SHP77 (cell line): ENCODE data around the gene RAMACL.

ENCODE experiments used
- DNase-seq, 2 experiments: peaks; one replicate each; lab custom pipeline; 2025; lab: John Stamatoyannopoulos, UW

RAMACL gene

DNA sequence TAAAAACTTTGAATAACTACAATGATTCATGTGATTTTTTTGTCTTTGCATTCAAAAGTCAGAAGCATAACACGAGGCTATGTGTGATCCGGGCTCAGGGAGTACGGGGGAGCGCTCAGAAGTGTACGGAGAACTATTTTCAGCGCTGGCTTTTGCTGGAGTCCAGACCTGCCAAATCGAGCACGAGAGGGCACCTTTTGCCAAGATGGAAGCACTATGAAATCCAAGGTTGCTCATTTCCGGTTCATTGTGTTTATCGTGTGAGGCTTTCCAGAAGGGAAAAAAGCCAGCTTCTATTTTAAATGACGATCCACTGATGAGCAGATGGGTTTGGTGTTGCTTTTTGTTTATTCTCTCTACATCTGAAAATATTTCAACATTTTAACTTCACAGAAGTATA lies 11.3 kb downstream of the RAMACL start:
- no peak for DNase-seq

DNA sequence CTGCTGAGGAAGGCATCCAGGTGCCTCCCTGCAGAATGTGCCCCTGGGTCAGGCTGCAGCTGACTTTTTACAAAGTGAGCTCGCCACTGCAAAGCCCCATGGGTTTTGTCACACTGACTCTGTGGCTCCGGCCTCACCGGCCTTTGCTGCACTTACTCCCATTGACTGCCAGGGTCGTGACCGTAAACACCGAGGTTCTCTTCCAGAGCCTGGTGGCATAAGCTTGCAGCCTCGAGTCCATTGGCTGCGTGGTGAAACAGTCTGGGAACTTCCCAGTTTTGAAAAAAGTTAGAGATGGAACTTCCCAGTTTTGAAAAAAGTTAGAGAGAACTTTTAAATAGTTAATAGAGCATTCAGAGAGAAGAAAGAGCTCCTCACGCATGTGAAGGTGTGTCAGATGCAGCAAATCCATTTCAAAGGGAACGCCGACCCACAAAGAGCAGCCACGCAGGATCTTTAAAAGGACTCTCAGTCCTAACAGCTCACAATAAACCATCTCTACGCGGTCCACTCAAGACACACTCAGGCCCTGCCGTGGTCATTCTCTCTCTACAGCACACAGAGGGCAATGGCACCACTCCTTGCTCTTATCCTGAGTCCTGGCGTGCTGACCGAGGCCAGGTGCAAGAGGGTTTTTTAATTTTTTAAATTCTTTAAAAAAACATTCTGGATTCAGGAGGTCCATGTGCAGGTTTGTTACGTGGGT lies 12.8 kb downstream of the RAMACL start:
- no peak for DNase-seq

DNA sequence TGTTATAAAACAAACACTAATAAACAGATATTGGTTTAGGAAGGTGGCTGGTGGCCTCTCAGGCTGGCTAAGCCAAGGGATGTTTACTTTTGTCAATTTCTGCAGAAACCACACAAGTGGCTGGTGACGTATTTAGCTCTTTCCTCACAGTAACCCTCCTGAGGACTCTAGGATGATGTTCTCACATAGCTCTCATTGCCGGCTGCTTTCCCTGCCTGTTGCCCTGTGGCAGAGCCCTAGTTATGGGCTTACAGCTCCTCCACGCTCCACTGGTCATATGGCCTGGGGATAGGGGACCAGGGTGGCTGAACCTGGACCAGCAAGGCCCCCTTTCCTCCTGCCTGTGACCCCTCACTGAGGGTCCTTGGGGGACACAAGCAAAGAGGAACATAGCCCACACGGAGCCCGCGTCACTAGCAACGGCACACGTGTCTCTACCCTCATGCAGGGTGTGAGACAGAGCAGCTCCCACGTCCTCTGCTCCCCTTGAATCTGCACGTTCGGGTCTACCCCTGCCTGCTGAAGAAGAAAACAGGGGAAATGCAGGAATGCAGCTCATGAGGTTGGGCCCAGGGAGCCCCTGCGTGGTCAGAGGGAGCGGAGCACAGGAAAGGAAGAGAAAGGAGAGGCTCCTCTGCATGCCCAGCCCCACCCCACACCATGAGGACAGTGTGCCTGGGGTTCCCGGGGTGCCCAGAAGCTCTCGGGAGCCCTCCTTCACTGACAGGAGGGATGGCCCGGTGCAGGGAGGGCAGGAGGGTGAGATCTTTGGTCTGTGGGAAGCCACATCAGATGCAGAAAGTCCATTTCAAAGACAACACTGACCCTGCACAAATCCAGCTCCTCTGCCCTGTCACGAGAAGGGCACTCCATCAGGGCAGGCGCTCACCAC lies 13.9 kb downstream of the RAMACL start:
- DNase-seq, result peak; percentile 89 to 91

DNA sequence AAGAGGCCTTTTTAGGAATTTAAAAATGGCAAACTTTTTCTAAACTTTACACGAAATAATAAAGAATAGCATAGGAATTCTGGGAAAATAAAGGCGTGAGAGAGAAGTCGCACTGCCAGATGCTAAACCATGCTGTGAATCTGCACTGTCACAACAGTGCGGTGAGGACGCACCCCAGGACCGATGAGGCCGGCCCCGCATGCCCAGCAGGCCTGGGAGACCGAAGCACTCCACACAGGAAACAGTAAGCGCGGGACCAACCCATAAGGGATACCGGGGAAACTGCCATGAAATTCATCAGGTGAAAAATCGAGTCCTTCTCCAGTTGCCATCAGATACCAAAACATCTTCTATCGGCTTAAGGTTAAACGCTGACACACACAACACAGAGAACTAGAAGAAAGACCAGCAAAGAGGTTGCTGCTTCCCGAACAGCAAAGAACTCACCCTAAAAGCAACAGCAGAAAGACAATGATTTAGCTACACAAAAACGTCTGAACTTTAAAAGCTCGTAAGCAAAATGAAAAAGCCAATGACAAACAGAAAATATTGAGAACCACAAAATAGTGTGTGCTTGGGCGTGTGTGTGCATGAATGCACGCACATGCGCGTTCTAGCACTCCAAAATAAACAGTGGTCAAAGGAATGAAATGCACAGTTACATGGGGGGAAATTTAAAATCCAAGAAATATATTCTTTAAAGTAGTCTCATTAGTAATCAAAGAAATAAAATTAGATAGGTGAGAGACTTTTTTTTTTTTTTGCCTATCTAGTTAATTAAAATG lies 15.4 kb downstream of the RAMACL start:
- DNase-seq, result peak; percentile 10 to 53

DNA sequence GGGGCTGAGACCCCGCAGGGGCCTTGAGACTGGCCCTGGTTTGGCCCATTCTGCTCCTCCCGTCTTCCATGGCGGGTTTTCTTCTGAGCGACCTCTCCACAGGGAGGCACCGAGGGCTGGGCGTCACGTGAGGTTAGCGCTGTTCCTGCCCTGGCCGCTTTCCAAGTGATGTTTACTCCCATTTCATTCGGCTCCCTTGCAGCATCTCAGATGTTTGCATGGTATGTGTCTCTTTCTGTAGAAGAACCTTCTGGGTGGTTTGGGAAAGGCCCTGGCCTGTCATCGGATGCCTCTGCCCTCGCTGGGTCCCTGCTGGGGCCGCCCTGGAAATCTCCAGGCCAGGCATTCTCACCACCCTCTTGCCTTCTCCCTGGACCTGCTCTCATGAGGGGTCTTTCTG lies 17.3 kb downstream of the RAMACL start:
- no peak for DNase-seq

DNA sequence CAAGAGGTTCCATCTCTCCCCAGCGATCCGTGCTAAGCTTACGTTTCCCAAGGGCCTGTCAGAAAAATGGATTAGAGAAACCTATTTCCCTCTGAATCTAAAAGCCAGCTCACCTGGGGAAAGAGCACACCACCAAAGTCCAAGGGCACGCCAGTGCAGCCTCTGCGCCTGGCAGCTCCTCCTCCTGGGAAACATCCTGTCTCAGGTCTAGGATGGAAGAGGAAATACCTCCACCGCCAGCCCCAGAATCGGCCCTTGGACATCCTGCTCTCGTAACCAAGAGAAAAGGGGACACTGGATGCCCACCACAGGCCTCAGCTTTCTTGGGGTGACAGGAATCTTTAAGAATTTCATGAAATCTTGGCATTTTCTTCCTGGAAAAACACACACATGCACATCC lies 18.7 kb downstream of the RAMACL start:
- no peak for DNase-seq

DNA sequence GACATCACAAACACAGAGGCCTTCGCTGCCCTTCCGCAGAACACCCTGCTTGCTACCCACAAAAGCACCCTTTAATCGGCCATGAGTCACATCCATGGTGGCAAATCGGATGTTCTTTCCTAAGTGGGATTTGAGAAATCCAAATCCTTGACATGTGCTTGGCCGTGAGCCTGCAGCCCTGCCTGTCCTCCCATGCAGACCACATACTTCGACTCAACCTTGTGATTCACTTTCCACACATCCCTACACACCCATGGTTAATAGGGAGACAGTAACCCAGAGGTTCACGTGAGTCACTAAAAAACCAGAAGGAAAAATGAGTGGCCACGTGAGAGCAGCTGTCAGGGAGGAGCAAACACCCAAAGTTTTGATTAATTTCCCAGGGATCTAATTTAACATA lies 19.4 kb downstream of the RAMACL start:
- DNase-seq, result no peak

DNA sequence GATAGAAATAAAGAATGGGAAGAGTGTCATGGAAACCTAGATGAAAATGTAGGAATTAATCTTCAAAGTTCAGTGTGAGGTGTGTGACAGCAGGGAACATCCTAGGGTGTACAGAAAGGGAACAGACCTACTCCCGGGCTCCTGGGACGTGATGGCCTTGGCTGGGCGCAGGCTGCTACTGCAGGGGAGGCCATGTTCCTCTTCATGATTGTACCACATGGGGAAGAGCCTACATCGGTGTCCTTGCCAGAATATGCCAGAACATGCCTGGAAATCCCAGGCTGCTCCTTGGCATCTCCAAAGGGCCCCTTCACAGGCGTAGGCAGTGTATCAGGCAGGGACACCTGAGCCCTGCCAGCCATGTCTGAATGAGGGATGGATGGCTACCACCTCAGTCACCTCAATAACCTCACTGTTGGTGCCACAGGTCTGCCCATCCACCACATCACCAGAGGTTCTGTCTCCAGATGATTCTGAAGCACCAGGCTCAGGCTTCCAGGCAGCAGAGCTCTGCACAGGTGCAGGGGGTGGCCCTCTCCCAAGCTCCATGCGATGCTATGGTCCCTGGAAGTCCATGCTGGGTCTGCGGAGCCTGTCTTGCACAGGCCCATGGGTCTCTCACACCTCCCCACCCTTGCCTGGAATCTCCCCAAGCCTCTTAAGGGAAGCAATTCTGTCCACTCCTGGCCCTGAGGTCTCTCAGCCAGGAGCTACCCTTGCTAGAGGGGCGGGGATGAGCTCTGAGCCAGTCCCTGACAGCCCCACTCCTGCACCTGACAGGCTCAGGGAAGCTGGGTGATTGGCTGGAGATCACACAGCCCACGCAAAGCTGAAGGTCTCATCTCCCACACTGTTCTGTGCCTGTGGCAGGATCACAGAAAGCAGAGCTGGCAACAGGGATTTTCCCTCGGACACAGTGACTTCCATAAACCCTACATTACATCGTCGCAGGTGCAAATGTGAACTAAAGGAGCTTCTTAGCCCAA lies 20.2 kb downstream of the RAMACL start:
- DNase-seq, result no peak

DNA sequence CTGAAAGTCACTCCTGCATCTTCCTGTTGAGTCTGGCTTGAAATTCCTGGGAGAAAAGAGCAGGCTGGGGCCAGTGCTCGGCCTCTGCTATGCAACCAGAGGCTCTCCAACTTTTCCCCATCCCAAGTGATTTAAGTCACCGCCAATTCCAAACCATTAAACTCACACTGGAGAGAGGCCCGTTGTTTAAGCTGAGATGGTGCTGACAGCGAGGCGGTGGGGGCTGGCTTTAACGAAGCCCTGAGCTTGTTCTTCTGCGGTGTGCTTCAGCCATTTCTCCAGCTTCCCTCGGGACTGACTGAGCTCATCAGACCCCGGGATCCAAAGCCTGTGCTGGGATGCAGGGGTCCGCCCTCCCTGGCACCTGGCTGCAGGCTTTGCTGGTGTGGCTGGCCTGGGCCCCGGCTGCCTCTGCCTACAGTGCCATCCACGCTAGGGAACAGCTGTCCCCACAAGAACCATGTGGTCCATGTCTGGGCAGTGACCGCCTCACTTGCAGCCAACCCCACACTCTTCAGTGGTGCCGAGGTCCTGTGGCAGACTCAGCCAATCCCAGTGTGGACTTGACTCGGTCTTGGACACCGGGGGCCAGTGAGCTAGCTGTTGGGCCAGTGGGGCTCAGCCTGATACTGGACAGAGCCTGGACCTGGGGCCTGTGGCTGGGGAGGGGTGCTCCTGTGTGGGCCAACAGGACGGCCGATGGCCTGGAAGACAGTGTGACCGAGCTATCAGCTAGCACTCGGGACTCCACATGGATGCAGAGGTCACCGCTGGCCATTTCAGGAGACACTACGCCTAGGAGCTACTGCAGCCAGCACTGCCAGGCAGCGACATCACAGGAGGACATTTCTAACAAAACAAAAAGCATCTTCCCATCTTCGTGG lies 21.2 kb downstream of the RAMACL start:
- no peak for DNase-seq

DNA sequence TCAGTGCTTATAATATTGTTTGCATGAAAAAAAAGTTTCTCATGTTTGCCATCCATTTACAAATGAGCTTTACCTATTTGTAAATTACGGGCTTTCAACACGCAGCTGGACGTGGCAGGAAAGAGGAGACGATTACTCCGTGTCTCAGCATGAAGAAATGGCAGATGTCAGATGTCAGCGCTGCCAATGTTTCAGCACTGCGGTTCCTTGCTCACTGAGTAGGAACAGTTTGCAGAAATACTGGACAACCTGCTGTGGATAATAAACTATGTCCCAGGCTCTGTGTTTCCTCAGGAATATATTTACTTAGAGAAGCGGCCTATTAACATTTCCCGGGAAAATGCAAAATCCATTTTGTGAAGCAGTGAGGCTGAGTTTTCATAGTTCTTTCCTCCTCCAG lies 22.7 kb downstream of the RAMACL start:
- DNase-seq, result no peak

DNA sequence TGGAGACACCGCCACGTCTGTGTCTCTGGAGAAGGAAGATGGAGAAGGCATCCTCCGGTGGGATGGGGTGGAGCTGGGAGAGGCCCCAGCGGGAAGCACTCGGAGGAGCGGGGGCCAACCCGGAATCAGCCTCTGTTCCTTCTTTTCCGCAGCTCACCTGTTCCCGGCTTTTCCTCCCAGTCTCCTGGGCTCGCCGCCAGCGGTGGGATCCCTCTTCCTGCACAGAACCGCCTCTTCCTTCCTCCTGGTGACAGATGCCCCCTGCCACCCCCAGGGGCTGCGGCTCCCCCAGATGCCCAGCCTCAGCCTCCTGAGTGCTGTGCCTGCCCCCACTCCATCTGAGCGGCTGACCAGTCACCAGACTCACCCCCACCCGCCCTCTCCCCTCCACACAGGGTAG lies 23.3 kb downstream of the RAMACL start:
- DNase-seq, result no peak

DNA sequence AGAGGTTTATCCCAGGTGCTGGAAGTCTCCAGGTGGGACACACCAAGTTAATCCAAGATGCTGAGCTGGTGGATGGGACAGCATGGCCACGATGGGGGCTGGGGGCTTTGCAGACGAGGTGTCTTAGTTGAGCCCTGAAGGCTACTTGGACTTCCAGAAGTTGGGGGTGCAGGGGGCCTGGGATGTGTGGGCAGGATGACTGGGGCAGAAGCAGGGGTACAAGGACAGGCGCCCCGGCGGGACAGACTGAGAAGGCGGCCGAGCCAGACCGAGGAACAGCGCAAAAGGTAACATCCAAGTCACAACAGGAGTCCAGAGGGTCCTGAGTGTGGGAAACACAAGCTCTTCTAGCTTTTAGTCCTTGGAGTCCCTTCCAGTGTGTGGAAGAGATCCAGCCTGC lies 23.8 kb downstream of the RAMACL start:
- no peak for DNase-seq

DNA sequence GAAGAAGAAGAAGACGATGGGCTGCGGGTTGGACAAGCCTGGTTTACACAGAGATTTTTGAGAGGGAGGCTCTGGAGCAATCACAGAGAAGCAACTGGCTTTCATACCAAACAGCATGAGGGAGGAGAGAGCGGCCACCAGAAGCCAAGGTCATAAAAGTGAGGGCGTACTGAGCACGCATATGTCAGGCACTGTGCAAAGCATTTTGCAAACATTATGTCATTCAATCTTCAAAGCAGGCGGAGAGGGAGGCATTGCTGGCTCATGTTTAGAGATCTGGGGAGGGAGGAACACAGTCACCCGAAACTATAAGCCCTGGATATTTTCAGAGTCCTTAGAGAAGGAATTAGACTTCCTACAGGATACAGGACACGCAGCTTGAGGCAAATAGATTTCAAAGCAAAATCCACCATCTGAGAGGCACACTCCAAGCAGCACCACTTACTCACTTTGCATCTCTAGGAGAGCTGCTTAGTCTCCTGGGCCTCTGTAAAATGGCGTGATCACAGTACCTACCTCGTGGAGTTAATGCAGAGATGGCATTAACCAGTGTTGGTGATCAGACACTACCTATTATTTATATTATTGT lies 24.6 kb downstream of the RAMACL start:
- peak; percentile 20 to 25 for DNase-seq

DNA sequence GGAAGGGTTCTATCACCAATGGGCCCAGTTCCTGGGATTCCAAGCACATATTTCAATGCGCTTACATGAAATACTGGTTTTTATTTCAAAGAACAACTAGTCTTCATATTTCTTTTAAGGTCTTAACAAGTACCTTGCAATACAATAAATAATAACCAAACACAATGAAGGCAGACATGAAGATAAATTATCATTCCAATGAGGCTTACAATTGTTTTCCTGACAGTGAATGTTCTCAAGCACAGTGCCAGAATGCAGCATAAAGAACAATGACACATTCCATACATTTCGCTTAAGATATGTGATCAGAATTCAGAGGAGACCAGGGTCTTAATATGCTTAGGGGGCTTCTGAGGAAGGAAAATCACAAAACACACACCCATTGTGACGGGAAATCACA lies 26.3 kb downstream of the RAMACL start:
- no peak for DNase-seq

DNA sequence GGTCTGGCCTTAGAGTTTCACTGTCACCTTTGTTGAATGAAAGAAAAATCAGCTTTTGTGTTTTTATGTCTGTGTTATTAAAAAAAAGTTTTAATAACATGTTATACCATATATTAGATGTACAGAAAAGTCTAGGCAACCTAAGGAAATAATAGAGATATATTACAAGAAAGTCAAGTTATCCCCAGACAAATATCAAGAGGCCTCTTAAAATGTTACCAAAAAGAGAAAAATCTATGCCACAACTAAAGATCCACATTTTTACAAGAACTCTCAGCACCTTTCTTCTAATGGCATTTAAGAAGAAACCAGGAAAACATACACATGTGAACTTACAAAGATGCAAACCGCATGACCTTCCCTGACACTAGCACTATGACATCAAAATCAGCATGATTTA lies 26.8 kb downstream of the RAMACL start:
- DNase-seq, result no peak

DNA sequence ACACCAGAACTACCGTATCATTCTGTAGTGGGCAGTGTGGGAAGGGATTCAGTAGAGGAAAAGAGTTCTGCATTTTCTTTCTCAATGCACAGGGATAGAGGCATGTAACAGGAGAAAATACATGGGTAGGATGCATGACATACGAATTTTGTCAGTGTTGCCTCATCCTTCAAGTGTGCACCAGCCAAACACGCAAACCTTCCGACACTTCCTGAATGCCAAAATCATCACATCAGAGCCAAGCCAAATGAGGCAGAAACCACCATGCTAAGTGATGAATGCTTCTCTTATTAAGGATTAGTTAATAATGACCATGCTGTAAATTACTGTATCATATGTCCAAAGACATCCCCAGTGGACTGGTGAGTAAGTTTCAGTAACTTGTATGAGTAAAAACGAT lies 27.3 kb downstream of the RAMACL start:
- no peak for DNase-seq

DNA sequence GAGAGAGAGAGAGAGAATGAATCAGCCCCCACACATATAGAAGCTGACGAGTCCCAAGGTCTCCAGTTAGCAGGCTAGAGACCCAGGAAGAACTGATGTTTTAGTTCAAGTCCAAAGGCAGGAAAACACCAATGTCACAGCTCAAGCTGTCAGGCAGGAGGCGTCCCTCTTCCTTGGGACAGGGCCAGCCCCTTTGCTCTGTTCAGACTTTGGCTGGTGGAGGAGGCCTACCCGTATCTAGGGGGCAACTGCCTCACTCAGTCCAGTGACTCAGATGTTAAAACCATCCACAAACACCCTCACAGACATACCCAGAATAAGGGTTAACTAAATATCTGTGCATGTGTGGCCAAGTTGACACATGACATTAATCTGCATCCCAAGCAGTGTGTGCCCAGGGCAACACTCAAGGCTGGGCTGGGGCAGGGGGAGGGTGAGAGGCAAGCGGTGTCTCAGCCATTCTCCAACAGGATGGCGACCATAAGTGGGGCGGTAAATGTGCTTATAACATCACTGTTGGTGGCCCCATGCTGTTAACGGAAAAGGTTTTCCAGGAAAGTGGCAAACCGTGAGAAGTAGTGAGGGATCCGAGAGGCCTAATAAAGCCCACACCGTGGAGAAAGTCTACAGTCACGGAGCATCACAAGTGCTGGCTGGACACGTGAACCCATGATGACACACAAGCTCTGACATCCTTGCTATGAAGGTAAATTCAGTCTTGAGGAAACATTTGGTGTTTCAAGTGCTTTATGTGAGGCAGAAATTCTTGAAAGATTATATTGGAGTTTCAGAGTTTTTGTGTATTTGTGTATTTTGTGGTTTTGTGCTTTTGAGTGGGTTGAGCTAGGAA lies 28.1 kb downstream of the RAMACL start:
- DNase-seq, result no peak

DNA sequence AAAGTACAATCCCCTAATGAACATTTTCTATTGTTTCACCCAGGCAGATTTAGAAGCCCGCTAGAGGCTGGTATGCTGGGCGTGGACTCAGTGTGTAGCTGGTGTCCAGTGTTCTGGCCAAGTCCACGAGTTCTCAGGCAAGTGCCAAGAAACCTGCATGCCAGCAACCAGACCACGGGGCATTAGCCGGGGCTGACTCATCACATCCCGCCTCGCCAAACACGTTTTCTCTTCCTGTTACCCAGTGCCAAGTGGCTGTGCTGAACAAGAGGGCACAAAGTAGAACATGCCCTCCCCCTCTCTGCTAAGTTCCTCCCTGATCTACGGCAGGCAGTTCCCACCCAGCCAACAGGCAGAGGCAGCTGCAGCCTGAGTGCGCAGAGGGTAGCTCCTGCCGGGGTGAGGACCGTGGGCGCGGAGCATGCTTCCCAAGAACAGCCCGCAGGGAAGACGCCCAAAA lies 29.6 kb downstream of the RAMACL start:
- DNase-seq, result peak; percentile 64 to 74

DNA sequence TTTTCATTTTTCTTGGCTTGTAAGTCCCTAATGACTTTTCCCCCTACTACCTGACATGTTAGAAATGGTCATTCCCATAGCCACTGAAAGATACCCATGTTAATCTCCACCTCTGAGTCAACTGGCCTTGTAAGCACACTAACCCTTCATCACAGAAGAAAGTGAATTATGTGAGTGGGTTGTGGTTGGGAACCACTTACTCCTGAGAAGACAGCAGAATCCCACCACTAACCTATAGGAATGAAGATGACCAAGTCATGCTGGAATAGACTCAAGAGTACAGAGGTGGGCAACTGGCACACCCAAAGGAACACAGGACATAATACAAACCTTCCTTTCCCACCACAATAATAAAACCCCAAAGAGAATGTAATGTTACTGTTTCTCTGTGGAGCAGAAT lies 30.1 kb downstream of the RAMACL start:
- DNase-seq, result no peak
